SHP77 (cell line): ENCODE data around the gene CCDC188.

Experiments
- DNase-seq, 2 experiments: peaks; one replicate each; lab custom pipeline; 2025; lab: John Stamatoyannopoulos, UW

The CCDC188 gene

GRCh38 chr22:20148414-20148813 lies 2.4 kb downstream of the CCDC188 start:
- DNase-seq = no peak

DNA sequence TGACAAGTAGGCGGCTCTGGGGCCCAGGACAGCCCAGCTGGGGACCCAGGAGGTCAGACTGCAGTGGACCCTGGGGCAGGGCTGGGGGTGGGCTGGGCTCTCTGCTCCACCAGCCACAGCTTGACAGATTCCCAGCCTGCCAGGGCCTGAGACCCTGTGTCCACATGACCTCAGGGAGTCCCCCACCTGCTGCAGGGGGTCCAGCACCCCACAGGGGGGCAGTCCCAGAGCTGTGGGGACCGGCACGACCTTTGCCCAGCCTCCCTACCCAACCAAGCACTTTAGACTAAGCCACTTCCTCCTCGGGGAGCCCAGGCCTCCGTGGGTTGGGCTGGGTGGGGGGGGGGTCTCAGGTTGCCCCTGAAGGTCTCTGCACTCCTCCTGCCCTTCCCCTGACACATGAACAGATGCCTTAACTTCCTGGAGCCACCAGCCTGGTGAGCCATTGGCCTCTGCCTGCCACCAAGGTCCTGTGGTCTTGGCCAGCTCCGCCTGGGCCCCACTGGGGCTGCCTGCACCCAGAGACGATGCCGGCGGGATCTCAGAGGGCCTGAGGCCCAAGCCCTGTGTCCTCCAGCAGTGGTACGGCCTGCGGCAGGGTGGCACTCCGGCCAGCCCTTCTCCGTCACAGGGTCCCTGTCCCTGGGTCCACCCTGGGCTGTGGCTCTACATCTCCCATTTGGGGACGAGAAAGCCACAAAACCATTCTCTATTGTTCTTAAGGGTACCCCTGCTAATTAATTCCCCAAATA lies 3.4 kb downstream of the CCDC188 start:
- DNase-seq = no peak

DNA sequence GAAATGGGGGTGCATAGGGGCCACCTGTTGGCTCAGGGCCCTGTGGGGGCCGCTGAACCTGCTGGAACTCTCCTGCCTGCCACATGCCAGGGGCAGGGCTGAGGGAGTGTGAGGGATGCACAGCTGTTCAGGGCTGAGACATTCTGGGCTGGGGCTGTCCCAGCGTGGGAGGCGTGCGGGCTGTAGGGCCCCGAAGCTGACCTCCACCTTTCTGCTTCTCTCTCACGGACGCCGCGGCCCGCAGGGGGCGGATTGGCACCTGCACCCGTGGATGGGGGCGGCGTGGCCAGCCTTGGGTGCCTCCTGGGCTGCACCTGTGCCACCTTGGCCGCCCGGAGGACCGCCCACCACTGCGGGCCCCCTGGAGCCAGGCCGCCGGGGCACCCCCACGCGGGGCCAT lies 4.1 kb downstream of the CCDC188 start:
- DNase-seq = no peak

GRCh38 chr22:20145832-20146223 lies 5.0 kb downstream of the CCDC188 start:
- no peak for DNase-seq

GRCh38 chr22:20145206-20145831 lies 5.5 kb downstream of the CCDC188 start:
- no peak for DNase-seq

- DNase-seq = no peak
Measured at GRCh38 chr22:20143883-20144665, 6.8 kb downstream of the CCDC188 start.

GRCh38 chr22:20142711-20143621 lies 7.9 kb downstream of the CCDC188 start:
- no peak for DNase-seq

DNA sequence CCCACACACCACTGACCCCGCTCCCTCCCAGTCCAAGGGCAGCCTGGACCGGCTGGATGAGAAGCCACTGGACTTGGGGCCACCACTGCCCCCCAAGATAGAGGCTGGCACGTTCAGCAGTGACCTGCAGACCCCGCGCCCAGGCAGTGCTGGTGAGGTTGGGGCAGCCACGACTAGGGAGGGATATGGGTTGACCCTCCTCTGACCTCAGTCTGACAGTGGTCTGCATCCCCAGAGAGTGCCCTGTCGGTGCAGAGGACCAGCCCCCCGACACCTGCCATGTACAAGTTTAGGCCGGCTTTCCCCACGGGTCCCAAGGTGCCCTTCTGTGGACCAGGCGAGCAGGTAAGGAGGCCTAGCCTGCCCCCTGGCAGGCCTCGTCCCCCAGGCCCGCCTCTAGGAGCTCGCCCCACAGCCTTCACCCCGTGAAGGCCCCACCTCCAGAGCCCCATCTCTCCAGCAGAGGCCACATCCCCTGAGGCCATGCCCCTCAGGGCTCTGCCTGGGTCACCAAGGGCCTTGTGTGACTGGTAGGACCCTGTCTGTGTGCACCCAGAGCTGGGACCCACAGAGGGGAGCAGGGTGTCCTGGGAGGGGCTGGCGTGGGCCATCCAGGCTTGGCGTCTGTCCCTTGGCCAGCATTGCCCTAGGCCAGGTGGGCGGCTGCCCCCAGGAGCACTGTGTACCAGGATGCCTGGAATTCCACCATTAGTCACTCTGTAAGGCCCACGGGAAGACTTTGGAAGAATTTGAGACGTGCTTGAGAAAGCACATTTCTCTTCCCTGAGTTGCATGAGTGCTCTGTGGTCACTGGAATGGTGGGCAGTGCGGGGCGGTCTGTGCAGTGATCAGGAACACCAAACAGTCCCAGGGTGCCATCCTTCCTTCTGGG lies 9.4 kb downstream of the CCDC188 start:
- no peak for DNase-seq

- no peak for DNase-seq
Measured at GRCh38 chr22:20140521-20140964, 10.3 kb downstream of the CCDC188 start.

GRCh38 chr22:20140107-20140445 lies 10.8 kb downstream of the CCDC188 start:
- DNase-seq = no peak

GRCh38 chr22:20139391-20140106 lies 11.3 kb downstream of the CCDC188 start:
- DNase-seq = no peak

- DNase-seq = no peak
Measured at GRCh38 chr22:20138868-20139267, 12.0 kb downstream of the CCDC188 start.

DNA sequence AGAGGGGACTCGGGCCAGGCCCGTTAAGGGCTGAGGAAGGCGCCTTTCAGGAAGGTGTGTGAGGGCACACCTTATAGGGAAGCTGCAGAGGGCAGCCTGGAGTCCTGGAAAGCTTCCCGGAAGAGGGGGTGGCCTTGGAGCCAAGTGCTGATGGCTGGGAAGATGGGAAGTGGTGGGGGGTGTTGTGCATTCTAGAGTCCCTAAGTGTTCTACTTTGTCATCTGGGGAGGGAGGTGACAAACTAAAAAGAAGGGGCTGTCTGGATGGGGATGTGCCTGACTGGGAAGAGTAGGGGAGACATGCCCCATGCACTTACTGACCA lies 12.5 kb downstream of the CCDC188 start:
- no peak for DNase-seq

- DNase-seq = no peak
Measured at GRCh38 chr22:20137671-20138416, 13.0 kb downstream of the CCDC188 start.

DNA sequence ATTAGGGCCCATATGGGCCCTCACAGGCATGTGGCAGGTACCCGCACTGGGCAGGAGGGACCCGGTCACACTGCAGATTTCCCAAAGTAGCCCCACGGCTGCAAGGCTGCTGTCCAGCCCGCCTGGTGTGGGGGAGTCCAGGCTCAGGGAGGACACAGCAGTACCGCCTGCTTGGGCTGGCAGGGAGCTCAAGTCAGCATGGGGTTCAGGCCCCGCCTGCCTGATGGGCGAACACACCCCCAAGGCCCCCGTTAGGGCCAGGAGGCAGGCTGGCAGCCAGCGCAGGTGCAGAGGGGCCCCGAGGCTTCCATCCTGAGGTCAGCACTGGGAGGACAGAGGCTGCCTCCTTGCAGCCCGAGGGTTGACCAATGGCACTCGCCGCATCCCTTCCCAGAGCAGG lies 13.7 kb downstream of the CCDC188 start:
- no peak for DNase-seq

DNA sequence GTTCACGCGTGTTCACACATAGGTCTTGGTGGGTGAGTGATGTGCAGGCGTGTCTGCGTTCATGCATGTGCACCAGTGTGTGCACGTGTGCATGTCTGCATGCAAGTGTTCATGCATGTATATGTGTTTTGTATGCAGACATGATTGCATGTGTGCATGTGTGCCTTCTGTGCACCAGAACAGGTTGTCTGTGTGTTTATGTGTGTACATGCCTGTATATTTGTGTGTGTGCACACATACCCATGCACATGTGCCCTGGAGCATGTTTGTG lies 14.3 kb downstream of the CCDC188 start:
- DNase-seq = no peak

- no peak for DNase-seq
Measured at GRCh38 chr22:20135806-20136602, 14.9 kb downstream of the CCDC188 start.

DNA sequence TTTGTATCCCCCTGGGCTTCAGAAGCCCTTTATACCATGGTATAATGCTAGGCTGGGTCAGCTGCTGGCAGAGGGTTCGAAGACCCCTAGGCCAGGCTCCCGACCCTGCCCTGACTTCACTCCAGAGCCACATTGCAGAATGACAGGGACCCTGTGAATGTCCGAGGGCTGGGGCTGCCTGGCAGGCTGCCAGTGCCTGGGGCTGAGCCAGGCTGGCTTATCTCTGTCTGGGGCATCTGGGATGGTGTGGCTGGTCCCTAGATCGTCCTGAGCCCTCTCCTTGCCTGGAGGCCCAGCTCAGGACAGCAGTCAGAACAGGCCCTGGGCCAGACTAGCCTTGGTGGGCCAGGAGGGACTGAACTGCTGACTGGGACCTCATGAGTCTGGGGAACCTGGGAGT lies 15.6 kb downstream of the CCDC188 start:
- DNase-seq = no peak

GRCh38 chr22:20133930-20134549 lies 16.8 kb downstream of the CCDC188 start:
- no peak for DNase-seq
